Measurements from ENCODE around the gene PRR36. TPM values are rescaled to one million over a fixed set of nuclear protein-coding genes. Genes with fewer than 3 reads are reported as not detected.

PRR36 gene
- total RNA-seq, 1 donor from 2014 or later = 1.0 TPM

GRCh38 chr19:7901337-7901736 lies 27.1 kb upstream of the PRR36 start:
- DNase-seq (ENCODE audit: low read depth) = no peak
- TF ChIP-seq, protein P1, sequence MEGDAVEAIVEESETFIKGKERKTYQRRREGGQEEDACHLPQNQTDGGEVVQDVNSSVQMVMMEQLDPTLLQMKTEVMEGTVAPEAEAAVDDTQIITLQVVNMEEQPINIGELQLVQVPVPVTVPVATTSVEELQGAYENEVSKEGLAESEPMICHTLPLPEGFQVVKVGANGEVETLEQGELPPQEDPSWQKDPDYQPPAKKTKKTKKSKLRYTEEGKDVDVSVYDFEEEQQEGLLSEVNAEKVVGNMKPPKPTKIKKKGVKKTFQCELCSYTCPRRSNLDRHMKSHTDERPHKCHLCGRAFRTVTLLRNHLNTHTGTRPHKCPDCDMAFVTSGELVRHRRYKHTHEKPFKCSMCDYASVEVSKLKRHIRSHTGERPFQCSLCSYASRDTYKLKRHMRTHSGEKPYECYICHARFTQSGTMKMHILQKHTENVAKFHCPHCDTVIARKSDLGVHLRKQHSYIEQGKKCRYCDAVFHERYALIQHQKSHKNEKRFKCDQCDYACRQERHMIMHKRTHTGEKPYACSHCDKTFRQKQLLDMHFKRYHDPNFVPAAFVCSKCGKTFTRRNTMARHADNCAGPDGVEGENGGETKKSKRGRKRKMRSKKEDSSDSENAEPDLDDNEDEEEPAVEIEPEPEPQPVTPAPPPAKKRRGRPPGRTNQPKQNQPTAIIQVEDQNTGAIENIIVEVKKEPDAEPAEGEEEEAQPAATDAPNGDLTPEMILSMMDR (IDR thresholded peaks at IDR 0.05; ENCODE audit: insufficient read depth, low read length, poor library complexity, severe bottlenecking) = no peak
- H3K36me3 ChIP-seq (ENCODE audit: control insufficient read depth, insufficient read depth, low read length) = peaks cover 1% of the 10 kb centered on the region
- no peak overlapping the region for H3K4me3 ChIP-seq (ENCODE audit: low read depth, low read length)
- no peaks in the 10 kb centered on the region for H3K27me3 ChIP-seq (ENCODE audit: control insufficient read depth, insufficient read depth, low read length)

GRCh38 chr19:7900931-7901330 lies 26.7 kb upstream of the PRR36 start:
- TF ChIP-seq, protein P1 (IDR thresholded peaks at IDR 0.05; ENCODE audit: insufficient read depth, low read length, poor library complexity, severe bottlenecking) = no peak
- Histone ChIP-seq H3K27me3 (ENCODE audit: control insufficient read depth, insufficient read depth, low read length) (no peaks in the 10 kb centered on the region), H3K4me3 (ENCODE audit: low read depth, low read length) (no peak overlapping the region), H3K36me3 (ENCODE audit: control insufficient read depth, insufficient read depth, low read length) (peaks cover 1% of the 10 kb centered on the region)
- DNase-seq (ENCODE audit: low read depth) = no peak

- Histone ChIP-seq H3K36me3 (ENCODE audit: control insufficient read depth, insufficient read depth, low read length) (peaks cover 1% of the 10 kb centered on the region), H3K27me3 (ENCODE audit: control insufficient read depth, insufficient read depth, low read length) (no peaks in the 10 kb centered on the region), H3K4me3 (ENCODE audit: low read depth, low read length) (no peak overlapping the region)
- TF ChIP-seq, protein P1 (IDR thresholded peaks at IDR 0.05; ENCODE audit: insufficient read depth, low read length, poor library complexity, severe bottlenecking) = no peak
- no peak for DNase-seq (ENCODE audit: low read depth)
Measured at GRCh38 chr19:7900401-7900870, 26.2 kb upstream of the PRR36 start.

- no peak overlapping the region for H3K4me3 ChIP-seq (ENCODE audit: low read depth, low read length)
- H3K27me3 ChIP-seq (ENCODE audit: control insufficient read depth, insufficient read depth, low read length) = no peaks in the 10 kb centered on the region
- TF ChIP-seq, protein P1 (IDR thresholded peaks at IDR 0.05; ENCODE audit: insufficient read depth, low read length, poor library complexity, severe bottlenecking) = no peak
Measured at GRCh38 chr19:7899751-7900378, 25.7 kb upstream of the PRR36 start.

GRCh38 chr19:7898967-7899366 lies 24.8 kb upstream of the PRR36 start:
- TF ChIP-seq, protein P1 (IDR thresholded peaks at IDR 0.05; ENCODE audit: insufficient read depth, low read length, poor library complexity, severe bottlenecking) = no peak
- DNase-seq (ENCODE audit: low read depth) = no peak
- Histone ChIP-seq H3K36me3 (ENCODE audit: control insufficient read depth, insufficient read depth, low read length) (peaks cover 1% of the 10 kb centered on the region), H3K27me3 (ENCODE audit: control insufficient read depth, insufficient read depth, low read length) (no peaks in the 10 kb centered on the region), H3K4me3 (ENCODE audit: low read depth, low read length) (no peak overlapping the region)

More at GRCh38 chr19:7899751-7900378, 25.7 kb upstream of the PRR36 start:
- peaks cover 1% of the 10 kb centered on the region for H3K36me3 ChIP-seq (ENCODE audit: control insufficient read depth, insufficient read depth, low read length)
- no peak for DNase-seq (ENCODE audit: low read depth)

GRCh38 chr19:7897292-7897691 lies 23.1 kb upstream of the PRR36 start:
- Histone ChIP-seq H3K4me3 (ENCODE audit: low read depth, low read length) (no peak overlapping the region), H3K36me3 (ENCODE audit: control insufficient read depth, insufficient read depth, low read length) (peaks cover 1% of the 10 kb centered on the region), H3K27me3 (ENCODE audit: control insufficient read depth, insufficient read depth, low read length) (no peaks in the 10 kb centered on the region)
- TF ChIP-seq, protein P1 (IDR thresholded peaks at IDR 0.05; ENCODE audit: insufficient read depth, low read length, poor library complexity, severe bottlenecking) = no peak
- DNase-seq (ENCODE audit: low read depth) = no peak
